Smooth muscle cell of bladder (primary cell): ENCODE data around the gene CROCC. TPM values are rescaled to one million over a fixed set of nuclear protein-coding genes. Genes with fewer than 3 reads are reported as not detected.

ENCODE experiments used
- total RNA-seq: library from RNA; depleted of rRNA; stranded (reverse); fragments of >200 nt; gene quantifications from 2 replicates; pipeline ENCODE4 v1.2.3, GENCODE V29; 2014

CROCC gene, protein sequence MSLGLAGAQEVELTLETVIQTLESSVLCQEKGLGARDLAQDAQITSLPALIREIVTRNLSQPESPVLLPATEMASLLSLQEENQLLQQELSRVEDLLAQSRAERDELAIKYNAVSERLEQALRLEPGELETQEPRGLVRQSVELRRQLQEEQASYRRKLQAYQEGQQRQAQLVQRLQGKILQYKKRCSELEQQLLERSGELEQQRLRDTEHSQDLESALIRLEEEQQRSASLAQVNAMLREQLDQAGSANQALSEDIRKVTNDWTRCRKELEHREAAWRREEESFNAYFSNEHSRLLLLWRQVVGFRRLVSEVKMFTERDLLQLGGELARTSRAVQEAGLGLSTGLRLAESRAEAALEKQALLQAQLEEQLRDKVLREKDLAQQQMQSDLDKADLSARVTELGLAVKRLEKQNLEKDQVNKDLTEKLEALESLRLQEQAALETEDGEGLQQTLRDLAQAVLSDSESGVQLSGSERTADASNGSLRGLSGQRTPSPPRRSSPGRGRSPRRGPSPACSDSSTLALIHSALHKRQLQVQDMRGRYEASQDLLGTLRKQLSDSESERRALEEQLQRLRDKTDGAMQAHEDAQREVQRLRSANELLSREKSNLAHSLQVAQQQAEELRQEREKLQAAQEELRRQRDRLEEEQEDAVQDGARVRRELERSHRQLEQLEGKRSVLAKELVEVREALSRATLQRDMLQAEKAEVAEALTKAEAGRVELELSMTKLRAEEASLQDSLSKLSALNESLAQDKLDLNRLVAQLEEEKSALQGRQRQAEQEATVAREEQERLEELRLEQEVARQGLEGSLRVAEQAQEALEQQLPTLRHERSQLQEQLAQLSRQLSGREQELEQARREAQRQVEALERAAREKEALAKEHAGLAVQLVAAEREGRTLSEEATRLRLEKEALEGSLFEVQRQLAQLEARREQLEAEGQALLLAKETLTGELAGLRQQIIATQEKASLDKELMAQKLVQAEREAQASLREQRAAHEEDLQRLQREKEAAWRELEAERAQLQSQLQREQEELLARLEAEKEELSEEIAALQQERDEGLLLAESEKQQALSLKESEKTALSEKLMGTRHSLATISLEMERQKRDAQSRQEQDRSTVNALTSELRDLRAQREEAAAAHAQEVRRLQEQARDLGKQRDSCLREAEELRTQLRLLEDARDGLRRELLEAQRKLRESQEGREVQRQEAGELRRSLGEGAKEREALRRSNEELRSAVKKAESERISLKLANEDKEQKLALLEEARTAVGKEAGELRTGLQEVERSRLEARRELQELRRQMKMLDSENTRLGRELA (N-terminal part only)
- total RNA-seq: 15.8 and 25.1 TPM in 2 replicates

DNA sequence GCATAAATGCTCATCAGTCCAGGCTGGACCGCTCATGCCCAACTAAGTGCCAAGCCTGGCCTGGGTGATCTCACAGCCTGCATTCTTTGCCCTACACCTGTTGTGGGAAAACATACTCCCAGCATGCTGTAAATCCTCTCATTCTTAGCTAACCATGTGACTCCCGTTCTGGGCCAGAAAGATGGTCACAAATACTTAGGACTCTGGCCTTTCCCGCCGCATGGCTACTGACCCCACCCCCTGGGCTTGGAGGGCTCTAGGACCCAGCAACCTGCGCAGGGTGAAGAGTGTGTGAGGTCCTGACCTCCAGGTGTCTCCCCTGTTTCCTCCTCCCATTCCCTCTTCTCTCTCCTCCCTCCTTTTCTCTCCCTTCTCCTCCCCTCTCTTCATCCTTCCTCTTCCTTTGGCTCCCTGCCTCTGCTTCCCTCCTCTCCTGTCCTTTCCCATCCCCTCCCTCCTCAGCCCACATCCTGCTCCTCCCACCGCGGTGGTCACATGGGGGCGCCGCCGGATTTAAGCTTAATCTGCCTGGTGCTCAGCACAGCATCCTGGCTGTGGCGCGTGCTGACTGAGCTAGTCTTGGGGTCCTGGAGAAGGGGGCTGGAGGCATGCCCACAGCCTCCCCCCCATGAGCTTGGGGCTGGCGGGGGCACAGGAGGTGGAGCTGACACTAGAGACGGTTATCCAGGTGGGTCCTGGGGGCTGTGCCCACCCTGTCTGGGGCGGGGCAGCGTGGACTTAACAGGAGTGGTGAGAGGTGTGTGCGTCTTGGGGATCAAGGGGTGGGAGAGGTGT, at the start of gene CROCC:
CROCC (plus strand) TSS at position 541 of the 795 bp plus-strand sequence; CDS start at position 629, 88 bp downstream.

DNA sequence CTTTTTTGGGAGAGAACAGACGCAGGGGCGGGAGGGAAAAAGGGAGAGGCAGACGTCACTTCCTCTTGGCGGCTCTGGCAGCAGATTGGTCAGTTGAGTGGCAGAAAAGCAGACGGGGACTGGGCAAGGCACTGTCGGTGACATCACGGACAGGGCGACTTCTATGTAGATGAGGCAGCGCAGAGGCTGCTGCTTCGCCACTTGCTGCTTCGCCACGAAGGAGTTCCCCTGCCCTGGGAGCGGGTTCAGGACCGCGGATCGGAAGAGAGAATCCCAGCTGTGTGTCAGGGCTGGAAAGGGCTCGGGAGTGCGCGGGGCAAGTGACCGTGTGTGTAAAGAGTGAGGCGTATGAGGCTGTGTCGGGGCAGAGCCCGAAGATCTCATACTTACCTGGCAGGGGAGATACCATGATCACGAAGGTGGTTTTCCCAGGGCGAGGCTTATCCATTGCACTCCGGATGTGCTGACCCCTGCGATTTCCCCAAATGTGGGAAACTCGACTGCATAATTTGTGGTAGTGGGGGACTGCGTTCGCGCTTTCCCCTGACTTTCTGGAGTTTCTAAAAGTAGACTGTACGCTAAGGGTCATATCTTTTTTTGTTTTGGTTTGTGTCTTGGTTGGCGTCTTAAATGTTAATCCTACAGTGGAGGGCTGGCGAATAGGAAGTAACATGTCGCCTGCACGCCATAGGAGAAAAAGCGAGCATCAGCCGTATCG, 26.0 kb upstream of the CROCC start, which contains the start of gene RNU1-2:
RNU1-2 (plus strand) TSS at position 383 of the 718 bp plus-strand sequence.

DNA sequence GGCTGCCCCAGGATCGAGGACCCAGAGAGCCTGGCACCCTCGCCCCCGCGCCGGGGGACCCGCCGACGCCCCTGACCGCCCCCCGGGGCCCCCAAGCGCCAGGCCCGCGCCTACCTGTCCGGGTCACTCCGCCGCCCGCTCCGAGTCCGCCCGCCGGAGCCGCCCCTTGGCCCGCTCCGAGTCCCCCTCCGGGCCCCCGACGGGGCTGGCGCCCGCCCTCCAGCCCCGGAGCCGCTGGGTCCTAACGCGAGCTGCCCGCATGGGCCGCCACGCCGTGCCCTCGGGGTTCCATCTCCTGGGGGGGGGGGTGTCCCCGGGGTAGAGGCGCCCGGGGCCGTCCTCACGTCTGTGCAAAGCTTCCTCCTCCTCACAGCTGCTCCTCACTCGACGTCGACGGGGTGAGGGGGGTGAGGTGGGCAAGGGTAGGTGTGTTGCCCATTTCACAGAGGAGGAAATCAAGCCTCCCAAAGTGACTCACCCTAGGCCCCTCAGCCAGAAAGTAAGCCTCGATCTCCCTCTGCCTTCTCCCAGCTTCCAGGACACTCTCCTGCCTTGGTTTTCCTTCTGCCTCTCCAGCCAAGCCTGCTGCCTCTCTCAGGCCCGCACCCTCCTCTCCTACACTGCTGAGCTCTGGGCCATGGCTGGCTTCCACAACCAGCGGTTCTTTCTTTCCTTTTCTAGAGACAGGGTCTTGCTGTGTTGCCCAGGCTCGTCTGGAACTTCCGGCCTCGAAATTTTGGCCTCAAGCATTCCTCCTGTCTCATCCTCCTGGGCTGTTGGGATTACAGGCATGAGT, 58.9 kb downstream of the CROCC start, which contains the start of gene MFAP2:
MFAP2 (minus strand) TSS at position 148 of the 796 bp plus-strand sequence. CDS start 2,347 bp downstream, outside the sequence.

DNA sequence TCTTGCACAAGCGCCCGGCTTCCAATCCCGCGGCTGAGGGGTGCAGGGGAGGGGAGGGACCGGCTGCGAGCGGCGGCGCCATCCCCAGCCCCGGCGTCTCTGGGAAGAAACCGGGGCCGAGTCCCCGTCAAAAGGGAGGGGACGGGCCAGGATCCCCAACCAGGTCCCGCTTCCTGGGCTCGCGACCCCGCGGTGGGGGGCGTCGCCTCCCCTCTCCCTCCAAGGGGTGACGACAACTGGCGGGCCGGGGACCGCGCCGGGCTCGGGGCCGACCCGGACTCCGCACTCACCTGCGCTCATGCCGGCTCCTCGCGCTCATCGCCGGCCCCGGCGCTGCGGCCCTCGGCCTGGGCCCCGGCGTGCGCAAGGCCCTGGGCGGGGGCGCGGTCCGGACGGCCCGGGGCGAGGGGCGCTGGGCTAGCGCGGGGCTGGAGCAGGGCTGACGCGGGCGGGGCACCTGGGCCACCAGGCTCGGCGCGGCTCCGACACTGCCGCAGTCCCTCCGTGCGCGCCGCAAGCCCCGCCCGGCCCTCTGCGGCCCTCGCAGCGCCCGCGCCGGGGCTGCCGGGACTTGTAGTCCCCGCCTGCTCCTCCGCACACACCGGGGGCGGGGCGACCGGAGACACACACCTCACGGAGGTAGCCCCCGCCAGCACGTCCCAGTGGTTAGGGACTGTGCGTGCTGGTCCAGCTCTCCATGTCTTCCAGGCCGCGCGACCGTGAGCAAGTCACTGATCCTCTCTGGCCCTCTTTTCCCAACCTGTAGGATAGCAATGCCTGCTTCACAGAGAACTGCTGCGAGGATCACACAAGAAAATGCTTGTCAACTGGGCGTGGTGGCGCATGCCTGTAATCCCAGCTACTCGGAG, 89.9 kb downstream of the CROCC start, which contains the start of gene ATP13A2:
ATP13A2 (minus strand) TSS at position 490 of the 869 bp plus-strand sequence; CDS start at position 300, 190 bp downstream.

Other genes starting within 250 kb of the CROCC start
- gene RNU1-4, start 181.4 kb upstream of the CROCC start, total RNA-seq: 3,030 and 4,050 TPM in 2 replicates
- 3,030 and 4,050 TPM in 2 replicates for gene RNU1-2, start 26.0 kb upstream of the CROCC start, total RNA-seq
- gene MFAP2, start 58.7 kb downstream of the CROCC start, total RNA-seq: 10.7 and 19.6 TPM in 2 replicates
- 10.8 and 15.3 TPM in 2 replicates for gene ATP13A2, start 90.0 kb downstream of the CROCC start, total RNA-seq
- gene SDHB, start 132.1 kb downstream of the CROCC start, total RNA-seq: 141 and 145 TPM in 2 replicates
- not detected in 2 replicates for gene PADI2, start 197.5 kb downstream of the CROCC start, total RNA-seq